T47D (cell line): ENCODE data around the gene SPRY1.

Experiments
- DNase-seq, 2 experiments: peaks; one replicate each; pipeline versions ENCODE4 v3.0.0 to v3.0.0-alpha.2; 2011 to 2012; ENCODE audit warnings: low read depth in 1 of 2, low spot score in 1 of 2
- JUND ChIP-seq: IDR thresholded peaks from 2 replicates; pipeline ENCODE4 v1.6.1; 2012; ENCODE audit warnings: low read depth
- in situ Hi-C: cut with HindIII; loops from 2 replicates; pipeline ENCODE4 v1.10.0; 2016; ENCODE audit warnings: low sequenced_read_pairs, low pct_unique_long_range_greater_than_20kb

Gene SPRY1, protein sequence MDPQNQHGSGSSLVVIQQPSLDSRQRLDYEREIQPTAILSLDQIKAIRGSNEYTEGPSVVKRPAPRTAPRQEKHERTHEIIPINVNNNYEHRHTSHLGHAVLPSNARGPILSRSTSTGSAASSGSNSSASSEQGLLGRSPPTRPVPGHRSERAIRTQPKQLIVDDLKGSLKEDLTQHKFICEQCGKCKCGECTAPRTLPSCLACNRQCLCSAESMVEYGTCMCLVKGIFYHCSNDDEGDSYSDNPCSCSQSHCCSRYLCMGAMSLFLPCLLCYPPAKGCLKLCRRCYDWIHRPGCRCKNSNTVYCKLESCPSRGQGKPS

GRCh38 chr4:123396307-123397143 lies at the start of gene SPRY1:
Gene SPRY1, plus strand, starts transcription at chr4:123396795. Its CDS starts 4,797 bp downstream, at chr4:123401592.
- no peak for TF ChIP-seq JUND
- in situ Hi-C loops: no loop called here
- DNase-seq: peak in 1 of 2 experiments; percentile 90

- no peak for TF ChIP-seq JUND
- in situ Hi-C loops: no loop called here
- no peak for DNase-seq
These were observed 49.6 kb upstream of the SPRY1 start for GRCh38 chr4:123346951-123347350.

DNA sequence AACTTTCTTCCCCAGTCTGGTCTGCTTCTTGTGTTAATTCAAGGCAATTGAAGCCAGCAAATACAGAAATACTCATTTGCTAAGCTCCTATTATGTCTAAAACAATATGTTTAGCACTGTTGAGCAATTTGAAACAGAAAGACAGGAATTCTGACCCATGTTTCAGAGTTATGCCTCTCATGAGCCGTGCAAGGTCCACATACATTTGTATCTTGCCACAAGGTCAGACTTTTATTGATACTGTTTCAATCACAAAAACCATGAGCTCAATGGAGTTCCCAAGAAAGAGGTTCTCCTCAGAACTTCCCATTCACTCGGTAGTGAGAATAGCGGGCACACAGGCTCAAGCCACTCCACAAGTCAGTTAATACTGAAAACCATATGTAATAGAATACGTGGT lies 47.6 kb upstream of the SPRY1 start:
- DNase-seq: no peak
- in situ Hi-C loops: no loop called here
- no peak for TF ChIP-seq JUND

- TF ChIP-seq JUND: no peak
- in situ Hi-C loops: no loop called here
- no peak for DNase-seq
These were observed 47.0 kb upstream of the SPRY1 start for GRCh38 chr4:123349421-123350190.

DNA sequence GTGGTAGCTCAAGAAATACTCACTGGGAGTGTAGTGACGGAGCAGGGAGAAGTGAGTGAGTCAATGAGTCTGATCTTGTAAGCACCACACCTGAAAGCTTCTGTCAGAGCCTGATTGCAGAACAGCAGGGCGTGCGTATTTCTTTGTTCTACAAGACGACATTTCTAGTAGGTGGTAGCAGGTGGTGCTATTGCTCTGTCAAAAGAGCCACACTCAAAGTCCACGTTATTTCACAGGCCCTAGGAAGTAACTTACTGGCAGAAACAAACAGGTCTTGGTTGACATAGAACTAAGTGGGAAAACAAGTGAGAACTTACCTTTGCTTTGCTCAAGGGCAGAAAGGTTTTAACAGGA lies 46.4 kb upstream of the SPRY1 start:
- no peak for TF ChIP-seq JUND
- DNase-seq: peak; percentile 5 to 62
- in situ Hi-C loops: no loop called here

- TF ChIP-seq JUND: no peak
- no peak for DNase-seq
- in situ Hi-C loops: no loop called here
These were observed 45.9 kb upstream of the SPRY1 start for GRCh38 chr4:123350726-123351125.

- no peak for DNase-seq
- no peak for TF ChIP-seq JUND
- in situ Hi-C loops: no loop called here
These were observed 44.9 kb upstream of the SPRY1 start for GRCh38 chr4:123351713-123352112.

DNA sequence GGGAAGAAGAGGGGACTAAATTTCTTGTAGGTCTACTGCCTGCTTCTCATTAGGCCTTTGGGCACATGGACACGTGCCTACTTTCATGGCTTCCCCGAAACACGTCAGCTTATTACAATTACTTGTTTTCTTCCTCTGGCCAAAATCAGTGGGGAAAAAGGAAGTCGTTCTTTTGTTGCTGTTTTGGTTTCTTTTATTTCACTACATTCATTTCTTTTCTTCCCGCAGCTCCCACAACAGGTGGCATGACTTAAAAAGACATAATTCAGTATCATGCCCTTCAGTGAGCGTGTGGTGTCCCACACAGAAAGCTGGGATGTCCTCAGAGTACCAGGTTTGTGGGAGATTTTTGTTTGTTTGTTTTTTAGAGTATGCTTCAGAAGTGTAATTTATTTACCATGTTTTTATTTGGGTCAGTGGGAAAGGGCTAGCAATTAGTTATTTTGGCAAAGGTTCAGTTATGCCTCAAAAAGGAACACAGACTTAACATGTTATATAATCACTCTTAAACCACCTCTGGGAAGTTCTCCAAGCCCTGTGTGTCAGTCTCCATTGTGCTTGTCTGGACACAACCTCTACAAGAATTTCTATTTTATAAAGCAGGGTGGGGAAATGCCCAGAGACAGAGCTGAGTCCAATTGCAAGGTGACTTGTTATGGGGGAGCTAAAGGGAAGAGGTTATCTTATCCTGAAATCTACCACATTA lies 44.2 kb upstream of the SPRY1 start:
- TF ChIP-seq JUND: no peak
- in situ Hi-C loops: no loop called here
- DNase-seq: peak in 1 of 2 experiments; percentile 9

DNA sequence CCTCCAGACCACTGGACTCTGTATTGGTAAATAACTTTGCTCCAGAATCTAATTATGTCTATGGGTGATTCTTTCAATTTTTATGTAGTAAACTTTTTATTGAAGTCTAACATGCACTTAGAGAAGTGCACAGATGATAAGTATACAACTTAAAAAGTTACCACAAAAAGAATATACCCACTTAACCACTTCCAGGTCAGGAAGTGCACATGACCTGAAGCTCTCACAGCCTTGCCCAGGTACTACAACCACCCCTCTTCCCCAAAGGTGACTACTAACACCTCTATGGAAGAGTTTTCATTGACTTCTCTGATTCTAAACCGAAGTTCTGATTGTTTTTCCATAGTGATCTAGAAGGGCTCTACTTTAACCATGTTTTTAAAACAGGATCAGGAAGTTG lies 43.6 kb upstream of the SPRY1 start:
- no peak for DNase-seq
- in situ Hi-C loops: no loop called here
- no peak for TF ChIP-seq JUND

GRCh38 chr4:123353656-123354055 lies 42.9 kb upstream of the SPRY1 start:
- in situ Hi-C loops: no loop called here
- DNase-seq: no peak
- no peak for TF ChIP-seq JUND

DNA sequence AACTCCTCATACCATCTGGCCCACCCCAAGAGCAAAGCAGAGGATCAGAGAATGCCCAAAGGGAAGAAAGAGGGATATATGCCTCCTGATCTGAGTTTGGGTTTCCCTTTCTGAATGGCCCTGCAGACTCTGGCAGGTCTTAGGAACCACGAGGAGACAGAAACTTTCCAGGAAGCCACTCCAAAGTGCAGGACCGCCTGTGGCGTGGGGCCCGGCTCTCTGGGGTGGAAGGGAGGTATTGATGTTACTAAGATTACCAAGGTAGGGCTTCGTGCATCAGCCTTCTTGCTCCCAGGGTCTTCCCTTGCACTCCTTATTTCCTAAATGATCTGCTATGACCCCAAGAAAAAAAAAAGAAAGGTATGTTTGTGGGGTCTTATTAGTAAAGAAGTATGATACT lies 41.9 kb upstream of the SPRY1 start:
- in situ Hi-C loops: no loop called here

DNA sequence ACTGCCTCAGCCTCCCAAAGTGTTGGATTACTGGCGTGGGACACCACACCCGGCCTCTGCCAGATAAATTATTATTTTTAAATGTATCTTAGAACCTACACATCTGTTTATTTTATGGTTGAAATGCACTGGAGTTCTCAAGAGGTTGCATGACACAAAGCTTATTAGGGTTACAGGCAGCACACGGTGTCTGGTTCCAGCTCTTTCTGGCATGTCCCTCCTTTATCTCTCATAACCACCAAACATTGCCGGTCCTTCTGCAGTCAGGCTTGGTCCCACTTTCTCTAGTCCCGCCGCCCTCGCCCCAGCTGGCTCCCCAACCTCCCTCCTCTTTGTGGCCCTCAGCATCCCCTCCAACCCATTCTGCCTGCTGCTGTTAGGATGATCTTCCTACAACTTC lies 39.7 kb upstream of the SPRY1 start:
- no peak for DNase-seq
- no peak for TF ChIP-seq JUND
- in situ Hi-C loops: no loop called here

More for the DNA sequence above, 41.9 kb upstream of the SPRY1 start:
- TF ChIP-seq JUND: no peak
- DNase-seq: no peak
